Liver (tissue), 9 donors: Measurements from ENCODE around the gene VNN1. TPM values are rescaled to one million over a fixed set of nuclear protein-coding genes. Genes with fewer than 3 reads are reported as not detected.

Experiments used
- DNase-seq: peaks from one replicate; pipeline ENCODE4 v3.0.0-alpha.2; 2017; ENCODE audit warnings: low spot score
- H3K27ac ChIP-seq, 2 donors: one replicate each; pipeline ENCODE4 v1.7.0; 2013; ENCODE audit warnings: inconsistent platforms in 2 of 2, low read length in 2 of 2, control low read depth in 1 of 2, low read depth in 1 of 2, mild to moderate bottlenecking in 1 of 2
- H3K27me3 ChIP-seq, 4 donors: one replicate each; pipeline versions ENCODE4 v1.6.1 to v1.7.0; 2013; ENCODE audit warnings: low read length in 3 of 4, inconsistent platforms in 1 of 4, mild to moderate bottlenecking in 1 of 4, moderate library complexity in 1 of 4; ENCODE audit not compliant: control insufficient read depth in 4 of 4, insufficient read depth in 4 of 4
- H3K36me3 ChIP-seq, 4 donors: one replicate each; pipeline versions ENCODE4 v1.6.1 to v1.7.0; 2013; ENCODE audit warnings: low read length in 3 of 4, mild to moderate bottlenecking in 3 of 4, low read depth in 1 of 4, moderate library complexity in 1 of 4; ENCODE audit not compliant: control insufficient read depth in 4 of 4, insufficient read depth in 3 of 4
- H3K4me1 ChIP-seq, 4 donors: one replicate each; pipeline versions ENCODE4 v1.6.1 to v1.7.0; 2013; ENCODE audit warnings: low read length in 3 of 4, mild to moderate bottlenecking in 3 of 4, moderate library complexity in 1 of 4; ENCODE audit not compliant: control insufficient read depth in 4 of 4, insufficient read depth in 4 of 4
- H3K4me3 ChIP-seq, 3 donors: one replicate each; pipeline versions ENCODE4 v1.6.1 to v1.7.0; 2013; ENCODE audit warnings: low read length in 3 of 3, control low read depth in 1 of 3, low read depth in 1 of 3, mild to moderate bottlenecking in 1 of 3
- H3K9ac ChIP-seq, 2 donors: one replicate each; pipeline ENCODE4 v1.7.0; 2013; ENCODE audit warnings: low read length in 2 of 2, mild to moderate bottlenecking in 2 of 2, moderate library complexity in 2 of 2, control low read depth in 1 of 2, low read depth in 1 of 2
- H3K9me3 ChIP-seq, 4 donors: one replicate each; pipeline versions ENCODE4 v1.6.1 to v1.7.0; 2013; ENCODE audit warnings: low read length in 3 of 4; ENCODE audit not compliant: control insufficient read depth in 4 of 4
- ATF3 ChIP-seq: IDR thresholded peaks from 2 replicates; pipeline ENCODE4 v1.6.1; 2016; ENCODE audit warnings: antibody characterized with exemption
- CTCF ChIP-seq: fragments of 150-350 bp; IDR thresholded peaks from 2 replicates; pipeline ENCODE4 v1.5.1; 2017; ENCODE audit warnings: improper control_type of control experiment, low read depth, low read length; ENCODE audit not compliant: missing input control
- EGR1 ChIP-seq, 2 donors: IDR thresholded peaks; 2 replicates each; pipeline ENCODE4 v1.6.1; 2016 to 2018; ENCODE audit warnings: antibody characterized with exemption in 2 of 2, low read depth in 2 of 2
- FOXA1 ChIP-seq: IDR thresholded peaks from 2 replicates; pipeline ENCODE4 v1.6.1; 2016; ENCODE audit warnings: antibody characterized with exemption
- FOXA2 ChIP-seq: IDR thresholded peaks from 2 replicates; pipeline ENCODE4 v1.6.1; 2016; ENCODE audit warnings: antibody characterized with exemption
- GABPA ChIP-seq, 2 donors: IDR thresholded peaks in 1 of 2; conservative IDR thresholded peaks in 1 of 2; 2 replicates each; pipeline ENCODE4 v1.6.1; 2016; ENCODE audit warnings: antibody characterized with exemption in 2 of 2, mild to moderate bottlenecking in 1 of 2, moderate library complexity in 1 of 2
- HNF4A ChIP-seq, 2 donors: conservative IDR thresholded peaks; 2 replicates each; pipeline ENCODE4 v1.6.1; 2016; ENCODE audit warnings: antibody characterized with exemption in 2 of 2, mild to moderate bottlenecking in 2 of 2
- HNF4G ChIP-seq: IDR thresholded peaks from 2 replicates; pipeline ENCODE4 v1.6.1; 2016; ENCODE audit warnings: antibody characterized with exemption
- JUND ChIP-seq, 2 donors: IDR thresholded peaks; 2 replicates each; pipeline ENCODE4 v1.6.1; 2016; ENCODE audit warnings: antibody characterized with exemption in 2 of 2
- MAX ChIP-seq: IDR thresholded peaks from 2 replicates; pipeline ENCODE4 v1.6.1; 2016; ENCODE audit warnings: antibody characterized with exemption
- NR2F2 ChIP-seq: IDR thresholded peaks from 2 replicates; pipeline ENCODE4 v1.6.1; 2016; ENCODE audit warnings: antibody characterized with exemption
- RAD21 ChIP-seq, 2 donors: IDR thresholded peaks; 2 replicates each; pipeline ENCODE4 v1.6.1; 2016; ENCODE audit warnings: antibody characterized with exemption in 2 of 2, mild to moderate bottlenecking in 2 of 2
- REST ChIP-seq: IDR thresholded peaks from 2 replicates; pipeline ENCODE4 v1.6.1; 2016; ENCODE audit warnings: antibody characterized with exemption, mild to moderate bottlenecking
- RXRA ChIP-seq, 2 donors: IDR thresholded peaks; 2 replicates each; pipeline ENCODE4 v1.6.1; 2017 to 2018; ENCODE audit warnings: antibody characterized with exemption in 2 of 2, mild to moderate bottlenecking in 1 of 2
- SP1 ChIP-seq: IDR thresholded peaks from 2 replicates; pipeline ENCODE4 v1.6.1; 2018; ENCODE audit warnings: antibody characterized with exemption, mild to moderate bottlenecking
- TAF1 ChIP-seq: conservative IDR thresholded peaks from 2 replicates; pipeline ENCODE4 v1.6.1; 2016; ENCODE audit warnings: antibody characterized with exemption, mild to moderate bottlenecking
- YY1 ChIP-seq: IDR thresholded peaks from 2 replicates; pipeline ENCODE4 v1.6.1; 2016; ENCODE audit warnings: antibody characterized with exemption, mild to moderate bottlenecking
- ZBTB33 ChIP-seq: IDR thresholded peaks from 2 replicates; pipeline ENCODE4 v1.6.1; 2016; ENCODE audit warnings: antibody characterized with exemption
- WGBS: extraction: QIAGEN DNeasy Blood & Tissue Kit; methylation state at CpG from one replicate; pipeline ENCODE4 v1.1.7; 2013; 5-methylcytosine and 5-hydroxymethylcytosine counted together
- polyA plus RNA-seq, 2 donors: library from polyadenylated mRNA; stranded (reverse) in 1 of 2; unstranded in 1 of 2; fragments of 200-250 nt in 1 of 2; fragments of >200 nt in 1 of 2; fragmentation: Nextera tagmentation in 1 of 2; extraction: Ambion mirVana in 1 of 2; gene quantifications; one replicate each; pipeline versions ENCODE4 v1.2.1 to v1.2.3, GENCODE V29; 2013 to 2015
- total RNA-seq, 2 donors: library from RNA; depleted of rRNA; stranded (reverse); fragments of >200 nt; gene quantifications; one replicate each; pipeline ENCODE4 v1.2.3, GENCODE V29; 2014
- donor health status: healthy.
- donor health status: healthy.
- donor health status: healthy.
- donor health status: healthy.
- donor health status: healthy.

The VNN1 gene
- total and polyA plus RNA-seq, 4 donors = 2.7 to 132 (median 58.8) TPM

- H3K27ac ChIP-seq = peak overlapping the region; percentile 82 to 99
- TF ChIP-seq EGR1 (IDR thresholded peaks at IDR 0.05; ENCODE audit: low read depth in 2 of 2) (peak in 1 of 2 donors; percentile 79), ATF3 (peak; percentile 82), GABPA (IDR thresholded peaks at IDR 0.05 in 1 of 2, conservative IDR thresholded peaks at IDR 0.05 in 1 of 2) (peak in 1 of 2 donors; percentile 57), HNF4G (no peak), CTCF (no peak), HNF4A (conservative IDR thresholded peaks at IDR 0.05) (peak; percentile 64 to 74), TAF1 (peak; percentile 81), FOXA2 (peak; percentile 93), NR2F2 (no peak), MAX (peak; percentile 61), YY1 (peak; percentile 88), REST (peak; percentile 81), RAD21 (IDR thresholded peaks at IDR 0.05) (peak; percentile 34 to 42), RXRA (IDR thresholded peaks at IDR 0.05) (peak; percentile 62 to 74), SP1 (peak; percentile 75), ZBTB33 (peak; percentile 57), JUND (IDR thresholded peaks at IDR 0.05) (peak; percentile 59 to 71), FOXA1 (peak; percentile 96)
- peaks cover 0 to 11% (median 7%) of the 10 kb centered on the region in 4 donors for H3K36me3 ChIP-seq
- H3K9ac ChIP-seq = peak overlapping the region in 1 of 2 donors; percentile 56
- H3K4me3 ChIP-seq = no peak overlapping the region
- WGBS = 22% methylated on average over 3 of the region's 3 CpGs
- peaks cover 3 to 23% (median 10%) of the 10 kb centered on the region in 4 donors for H3K4me1 ChIP-seq
- H3K9me3 ChIP-seq = no peaks in the 10 kb centered on the region
- no peaks in the 10 kb centered on the region for H3K27me3 ChIP-seq
- no peak for DNase-seq
Observed at GRCh38 chr6:132730560-132730959, 16.7 kb upstream of the VNN1 start.
